GM12865 (cell line): ENCODE measurements around the gene TREML1.

ENCODE experiments used
- DNase-seq: peaks from one replicate; pipeline ENCODE4 v3.0.0; 2010; ENCODE audit warnings: low read depth
- H3K4me3 ChIP-seq: 2 replicates; pipeline ENCODE4 v1.5.1; 2011; ENCODE audit warnings: mild to moderate bottlenecking, low read depth, low read length, control low read depth
- TF ChIP-seq, protein P1 (sequence below): IDR thresholded peaks from 2 replicates; pipeline ENCODE4 v1.5.1; 2011; ENCODE audit warnings: low read length, control low read depth, low read depth, inconsistent platforms; ENCODE audit not compliant: insufficient read depth; ENCODE audit errors: missing control alignments

TREML1 gene

DNA sequence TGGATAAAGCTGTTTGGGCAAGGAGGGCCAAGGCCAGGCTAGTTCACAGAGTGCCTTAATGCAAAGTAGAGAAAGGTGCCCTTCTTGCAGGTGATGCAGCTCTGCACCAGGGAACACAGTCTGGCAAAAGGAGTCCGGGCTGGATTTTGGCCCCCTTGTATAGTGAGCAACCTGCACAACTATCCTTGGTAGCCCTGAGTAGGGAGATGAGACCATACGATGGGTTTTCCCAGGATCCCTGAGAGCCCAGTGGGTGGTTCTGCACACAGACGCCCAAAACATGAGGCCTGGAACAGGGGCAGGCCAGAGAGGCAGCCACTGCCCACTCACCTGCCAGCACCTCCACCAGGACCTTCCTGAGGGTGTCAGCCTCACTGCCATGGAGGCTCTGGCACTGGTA is 6.8 kb upstream of the TREML1 start:
- H3K4me3 ChIP-seq = no peak overlapping the region
- TF ChIP-seq, protein P1, sequence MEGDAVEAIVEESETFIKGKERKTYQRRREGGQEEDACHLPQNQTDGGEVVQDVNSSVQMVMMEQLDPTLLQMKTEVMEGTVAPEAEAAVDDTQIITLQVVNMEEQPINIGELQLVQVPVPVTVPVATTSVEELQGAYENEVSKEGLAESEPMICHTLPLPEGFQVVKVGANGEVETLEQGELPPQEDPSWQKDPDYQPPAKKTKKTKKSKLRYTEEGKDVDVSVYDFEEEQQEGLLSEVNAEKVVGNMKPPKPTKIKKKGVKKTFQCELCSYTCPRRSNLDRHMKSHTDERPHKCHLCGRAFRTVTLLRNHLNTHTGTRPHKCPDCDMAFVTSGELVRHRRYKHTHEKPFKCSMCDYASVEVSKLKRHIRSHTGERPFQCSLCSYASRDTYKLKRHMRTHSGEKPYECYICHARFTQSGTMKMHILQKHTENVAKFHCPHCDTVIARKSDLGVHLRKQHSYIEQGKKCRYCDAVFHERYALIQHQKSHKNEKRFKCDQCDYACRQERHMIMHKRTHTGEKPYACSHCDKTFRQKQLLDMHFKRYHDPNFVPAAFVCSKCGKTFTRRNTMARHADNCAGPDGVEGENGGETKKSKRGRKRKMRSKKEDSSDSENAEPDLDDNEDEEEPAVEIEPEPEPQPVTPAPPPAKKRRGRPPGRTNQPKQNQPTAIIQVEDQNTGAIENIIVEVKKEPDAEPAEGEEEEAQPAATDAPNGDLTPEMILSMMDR = no peak

DNA sequence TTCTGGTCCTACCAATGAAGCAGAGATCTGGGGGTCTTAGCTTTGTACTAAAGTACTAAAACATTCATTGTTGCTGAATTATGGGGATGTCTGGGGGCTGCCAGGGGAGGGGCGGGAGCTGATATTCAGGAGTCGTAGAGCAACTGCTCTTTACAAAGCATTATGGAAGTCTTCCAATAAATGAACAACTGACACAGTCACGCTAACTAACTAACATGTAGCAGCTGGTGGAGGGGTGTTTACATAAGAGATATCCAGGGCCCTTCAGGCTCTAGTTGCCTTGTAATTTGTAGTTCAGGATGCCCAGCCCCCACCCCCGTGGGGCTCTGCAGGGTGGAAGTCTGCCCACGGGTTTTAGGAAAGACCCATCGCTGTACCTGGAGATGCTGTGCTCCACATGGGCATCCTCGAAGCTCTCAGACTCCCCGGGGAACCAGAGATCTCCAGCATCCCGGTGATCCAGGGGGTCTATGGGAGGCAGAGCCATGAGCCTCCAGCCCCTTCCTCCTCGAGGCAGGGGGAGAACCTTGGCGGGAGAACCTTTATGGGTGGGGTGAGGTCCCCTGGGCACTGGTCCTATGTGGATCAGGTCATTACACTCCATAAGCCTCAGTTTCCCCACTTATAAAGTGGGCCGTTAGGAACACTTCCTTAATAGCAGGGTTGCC is 5.4 kb upstream of the TREML1 start:
- TF ChIP-seq, protein P1 = no peak

More for the DNA sequence above, 6.8 kb upstream of the TREML1 start:
- DNase-seq = no peak

DNA sequence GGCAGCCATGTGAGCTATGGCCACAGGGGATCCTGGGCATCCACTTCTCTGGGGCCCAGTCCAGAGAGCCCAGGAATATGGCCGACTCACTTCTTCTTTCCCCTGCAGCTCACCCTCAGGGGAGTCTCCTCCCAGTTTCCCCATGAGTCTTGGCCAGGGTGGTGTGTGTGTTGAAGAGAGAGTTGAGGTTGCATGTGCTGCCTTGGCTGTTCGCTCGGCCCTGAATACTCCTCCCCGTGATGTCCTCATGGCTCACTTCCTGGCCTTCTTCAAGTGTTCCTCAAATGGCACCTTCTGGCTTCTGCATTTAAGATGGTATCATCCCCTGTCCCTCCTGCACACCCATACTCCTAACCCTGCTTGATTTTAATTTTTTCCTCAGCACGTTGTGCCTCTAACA is 3.2 kb upstream of the TREML1 start:
- TF ChIP-seq, protein P1 = no peak
- no peak overlapping the region for H3K4me3 ChIP-seq
- no peak for DNase-seq

More for the DNA sequence above, 5.4 kb upstream of the TREML1 start:
- DNase-seq = no peak
- H3K4me3 ChIP-seq = no peak overlapping the region

DNA sequence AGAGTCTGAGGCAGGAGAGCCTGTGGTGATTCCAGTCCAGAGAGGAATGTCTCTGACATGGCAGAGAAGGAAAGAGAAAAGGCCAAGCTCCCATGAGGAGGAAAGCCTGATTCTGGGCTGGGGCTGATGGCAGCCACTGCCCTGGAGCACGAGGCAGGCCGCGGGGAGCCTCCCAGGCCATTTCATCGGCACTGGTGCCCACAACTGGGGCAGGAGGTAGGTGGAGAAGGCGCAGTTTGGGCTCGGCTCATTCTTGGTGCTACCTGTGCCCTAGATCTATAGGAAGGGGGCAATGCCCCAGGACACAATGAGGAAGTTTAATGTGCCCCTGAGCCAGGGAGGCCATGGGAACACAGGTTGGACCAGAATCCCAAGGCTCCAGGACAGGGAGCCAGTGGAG is 2.6 kb upstream of the TREML1 start:
- no peak for DNase-seq
- TF ChIP-seq, protein P1 = no peak
- H3K4me3 ChIP-seq = no peak overlapping the region

DNA sequence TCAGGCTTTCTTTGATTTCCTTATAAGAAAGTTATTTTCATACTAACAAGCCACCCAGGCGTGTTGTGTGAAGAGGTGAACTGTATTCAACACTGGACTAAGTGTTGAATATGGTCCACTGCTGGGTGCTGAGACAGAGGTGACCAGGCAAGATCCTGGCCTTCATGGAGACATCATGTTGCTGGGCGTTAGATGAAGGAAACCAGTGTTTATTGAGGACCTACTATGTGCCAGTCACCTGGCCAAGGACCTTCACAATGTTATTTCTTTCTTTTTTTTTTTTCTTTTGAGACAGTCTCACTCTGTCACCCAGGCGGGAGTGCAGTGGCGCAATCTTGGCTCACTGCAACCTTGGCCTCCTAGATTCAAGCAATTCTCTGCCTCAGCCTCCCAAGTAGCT is 1.9 kb upstream of the TREML1 start:
- TF ChIP-seq, protein P1 = no peak
- H3K4me3 ChIP-seq = no peak overlapping the region
- no peak for DNase-seq

DNA sequence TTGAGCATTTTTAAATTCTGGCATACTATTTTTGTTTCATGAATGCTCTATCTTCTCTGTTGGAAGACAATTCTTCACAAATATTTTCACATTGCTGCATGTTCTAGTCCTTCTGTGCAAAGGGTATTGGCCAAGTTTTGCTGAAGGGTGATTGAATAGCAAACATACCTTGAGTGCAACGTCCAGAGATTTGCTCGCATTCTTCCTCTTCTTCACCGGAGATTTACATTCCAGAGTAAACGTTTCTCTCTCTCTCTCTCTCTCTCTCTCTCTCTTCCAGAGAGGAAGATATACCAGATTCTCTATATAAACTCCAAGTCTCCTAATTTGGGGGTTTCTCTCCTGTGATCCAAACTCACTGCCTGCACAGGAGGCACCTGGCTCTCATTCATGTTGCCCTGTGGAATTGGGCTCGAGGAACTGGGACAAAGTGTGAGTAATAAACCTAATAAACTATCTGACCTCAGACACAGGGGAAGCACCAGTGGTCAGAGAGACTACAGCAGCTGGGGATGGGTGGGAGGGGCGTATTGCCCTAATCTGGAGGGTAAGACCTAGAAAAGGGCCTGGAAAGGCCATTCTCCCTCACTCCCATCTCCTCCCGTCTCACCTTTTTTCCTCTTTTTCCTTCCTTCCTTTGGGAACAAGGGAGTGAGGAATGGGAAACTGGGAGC is 1.1 kb upstream of the TREML1 start:
- DNase-seq = no peak
- H3K4me3 ChIP-seq = no peak overlapping the region
- TF ChIP-seq, protein P1 = no peak

DNA sequence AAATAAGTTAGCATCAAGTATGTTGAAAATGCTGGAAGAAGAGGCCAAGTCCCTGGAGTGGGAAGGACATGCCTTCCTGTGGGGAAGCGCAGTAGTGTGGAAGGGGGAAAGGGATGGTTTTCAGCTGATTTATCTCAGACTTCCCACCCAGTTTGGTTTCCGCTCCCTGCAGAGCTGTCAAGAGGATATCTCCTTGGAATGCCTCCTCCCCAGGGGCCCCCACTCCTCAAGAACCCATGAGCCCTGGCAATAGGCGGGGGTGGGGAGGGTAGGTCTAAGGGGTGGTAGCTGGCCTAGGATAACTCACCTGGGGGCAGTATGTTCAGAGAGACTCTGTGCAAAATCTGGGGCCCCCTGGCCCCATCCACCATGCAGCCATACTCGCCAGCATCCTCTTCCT is 696 bp downstream of the TREML1 start:
- no peak for DNase-seq
- no peak overlapping the region for H3K4me3 ChIP-seq
- TF ChIP-seq, protein P1 = no peak
